ENCODE data around the gene CASS4. TPM values are rescaled to one million over a fixed set of nuclear protein-coding genes. Genes with fewer than 3 reads are reported as not detected.

The CASS4 gene
- total RNA-seq, 1 experiment from 2014 or later, result not detected

GRCh38 chr20:56465997-56466396 lies 53.9 kb downstream of the CASS4 start:
- DNase-seq, result no peak
- Histone ChIP-seq H3K79me2 (ENCODE audit: insufficient read depth, low read length) (peaks cover 9% of the 10 kb centered on the region; the same call in 1 of the 2 replicates), H4K5ac (ENCODE audit: insufficient read length, low read depth, low read length) (no peak overlapping the region), H3K56ac (ENCODE audit: insufficient read length, low read depth, low read length) (no peak overlapping the region), H3K4me2 (ENCODE audit: insufficient read depth, insufficient read length, low read length) (no peak overlapping the region), H3K4me1 (ENCODE audit: insufficient read depth, low read length) (no peaks in the 10 kb centered on the region), H3K27me3 (ENCODE audit: insufficient read depth, low read length) (no peaks in the 10 kb centered on the region), H3K23ac (ENCODE audit: insufficient read length, low read depth, low read length) (no peak overlapping the region), H3K79me1 (ENCODE audit: insufficient read depth, low read depth, low read length, poor library complexity, severe bottlenecking) (peaks cover 10% of the 10 kb centered on the region), H3K9ac (ENCODE audit: extremely low read depth, insufficient read length, low read length) (no peak overlapping the region), H2AFZ (ENCODE audit: low read length) (no peak overlapping the region), H3K27ac (ENCODE audit: insufficient read length, low read depth, low read length) (no peak overlapping the region), H3K23me2 (ENCODE audit: insufficient read length, low read depth, low read length, poor library complexity, severe bottlenecking) (peaks cover 7% of the 10 kb centered on the region), H2BK20ac (ENCODE audit: low read depth, low read length, poor library complexity, severe bottlenecking) (no peak overlapping the region), H3K9me3 (ENCODE audit: control insufficient read depth, low read depth, low read length) (no peaks in the 10 kb centered on the region), H2AK5ac (ENCODE audit: insufficient read length, low read length) (no peak overlapping the region), H3T11ph (ENCODE audit: low read length) (no peak overlapping the region), H3K14ac (ENCODE audit: insufficient read depth, low read length) (no peak overlapping the region), H3K4ac (ENCODE audit: low read depth, low read length) (no peak overlapping the region), H2BK120ac (ENCODE audit: low read depth, low read length, poor library complexity, severe bottlenecking) (no peak overlapping the region), H4K91ac (ENCODE audit: insufficient read length, low read depth, low read length) (no peak overlapping the region), H2BK5ac (ENCODE audit: insufficient read length, low read length) (no peak overlapping the region), H3K18ac (ENCODE audit: insufficient read length, low read depth, low read length) (no peak overlapping the region), H2BK15ac (ENCODE audit: low read depth, low read length) (no peak overlapping the region), H4K8ac (replicated peaks; ENCODE audit: insufficient read length, low read depth, low read length) (no peak overlapping the region), H2BK12ac (ENCODE audit: insufficient read length, low read depth, low read length) (no peak overlapping the region), H4K20me1 (ENCODE audit: control insufficient read depth, insufficient read depth, insufficient read length) (no peaks in the 10 kb centered on the region)
- TF ChIP-seq, protein P1, sequence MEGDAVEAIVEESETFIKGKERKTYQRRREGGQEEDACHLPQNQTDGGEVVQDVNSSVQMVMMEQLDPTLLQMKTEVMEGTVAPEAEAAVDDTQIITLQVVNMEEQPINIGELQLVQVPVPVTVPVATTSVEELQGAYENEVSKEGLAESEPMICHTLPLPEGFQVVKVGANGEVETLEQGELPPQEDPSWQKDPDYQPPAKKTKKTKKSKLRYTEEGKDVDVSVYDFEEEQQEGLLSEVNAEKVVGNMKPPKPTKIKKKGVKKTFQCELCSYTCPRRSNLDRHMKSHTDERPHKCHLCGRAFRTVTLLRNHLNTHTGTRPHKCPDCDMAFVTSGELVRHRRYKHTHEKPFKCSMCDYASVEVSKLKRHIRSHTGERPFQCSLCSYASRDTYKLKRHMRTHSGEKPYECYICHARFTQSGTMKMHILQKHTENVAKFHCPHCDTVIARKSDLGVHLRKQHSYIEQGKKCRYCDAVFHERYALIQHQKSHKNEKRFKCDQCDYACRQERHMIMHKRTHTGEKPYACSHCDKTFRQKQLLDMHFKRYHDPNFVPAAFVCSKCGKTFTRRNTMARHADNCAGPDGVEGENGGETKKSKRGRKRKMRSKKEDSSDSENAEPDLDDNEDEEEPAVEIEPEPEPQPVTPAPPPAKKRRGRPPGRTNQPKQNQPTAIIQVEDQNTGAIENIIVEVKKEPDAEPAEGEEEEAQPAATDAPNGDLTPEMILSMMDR (conservative IDR thresholded peaks at IDR 0.05), result no peak
- Mint-ChIP-seq H3K4me3 (no peak overlapping the region), H3K36me3 (ENCODE audit: insufficient read depth in 1 of 3, low read depth in 3 of 3) (peaks cover 0 to 2% (median 0%) of the 10 kb centered on the region in 3 experiments; a peak in 2 of 7 replicates), H3K4me1 (peaks cover 4 to 11% of the 10 kb centered on the region in 2 experiments), H3K27me3 (ENCODE audit: low read depth) (peaks cover 16% of the 10 kb centered on the region), H3K9me3 (no peaks in the 10 kb centered on the region), H3K27ac (no peak overlapping the region)
- no CpG with 5 or more reads among the region's 7 CpGs for WGBS (ENCODE audit: extremely low coverage, insufficient read length, low lambda C conversion rate)
